Natural killer cell (primary cell): ENCODE measurements around the gene DRD3. TPM values are rescaled to one million over a fixed set of nuclear protein-coding genes. Genes with fewer than 3 reads are reported as not detected.
A peak's percentile ranks its signal among the peaks of the same experiment; 100 is the strongest.

ENCODE experiments used
- ATAC-seq, 3 donors: fragments of 150-1000 bp in 2 of 3; fragments of 200-7000 bp in 1 of 3; cut with Tn5 transposase; 1 replicate in 1 of 3; 2 replicates in 2 of 3; pipeline ENCODE4 v1.10.0; 2021; ENCODE audit warnings: mild to moderate bottlenecking in 2 of 3, moderate library complexity in 2 of 3
- DNase-seq, 2 donors: peaks; one replicate each; pipeline versions ENCODE4 v3.0.0 to v3.0.0-alpha.2; 2013 to 2021; ENCODE audit warnings: mixed read lengths in 1 of 2
- H3K27ac ChIP-seq: one replicate; pipeline ENCODE4 v1.5.1; 2013; ENCODE audit warnings: mild to moderate bottlenecking, low read length
- H3K27me3 ChIP-seq: one replicate; pipeline ENCODE4 v1.6.1; 2013; ENCODE audit warnings: low read length; ENCODE audit not compliant: control insufficient read depth, insufficient read depth
- H3K36me3 ChIP-seq: one replicate; pipeline ENCODE4 v1.6.1; 2013; ENCODE audit warnings: low read length; ENCODE audit not compliant: control insufficient read depth, insufficient read depth
- H3K4me1 ChIP-seq: one replicate; pipeline ENCODE4 v1.6.1; 2013; ENCODE audit warnings: low read length; ENCODE audit not compliant: control insufficient read depth, insufficient read depth
- H3K4me3 ChIP-seq: one replicate; pipeline ENCODE4 v1.5.1; 2013; ENCODE audit warnings: low read length
- H3K9me3 ChIP-seq: one replicate; pipeline ENCODE4 v1.6.1; 2013; ENCODE audit warnings: low read length; ENCODE audit not compliant: control insufficient read depth, insufficient read depth
- H3K27ac Mint-ChIP-seq, 2 donors: one replicate each; pipeline ENCODE4 v1.8.0; 2022; ENCODE audit warnings: mild to moderate bottlenecking in 2 of 2, mixed read lengths in 2 of 2, moderate library complexity in 1 of 2
- H3K27me3 Mint-ChIP-seq, 2 donors: one replicate each; pipeline ENCODE4 v1.8.0; 2022; ENCODE audit warnings: low read depth in 2 of 2, mixed read lengths in 2 of 2
- H3K36me3 Mint-ChIP-seq: one replicate; pipeline ENCODE4 v1.8.0; 2022; ENCODE audit warnings: mixed read lengths
- H3K4me1 Mint-ChIP-seq, 2 donors: one replicate each; pipeline ENCODE4 v1.8.0; 2022; ENCODE audit warnings: mixed read lengths in 2 of 2
- H3K4me3 Mint-ChIP-seq: one replicate; pipeline ENCODE4 v1.8.0; 2022; ENCODE audit warnings: mild to moderate bottlenecking, moderate library complexity, mixed read lengths
- H3K9me3 Mint-ChIP-seq, 2 donors: one replicate each; pipeline ENCODE4 v1.8.0; 2022; ENCODE audit warnings: mixed read lengths in 2 of 2
- CTCF ChIP-seq: fragments of 200-600 bp; IDR thresholded peaks from one replicate; pipeline ENCODE4 v1.8.0; 2022; ENCODE audit warnings: antibody characterized with exemption
- WGBS: methylation state at CpG from one replicate; pipeline ENCODE4 v1.1.7; 2013; ENCODE audit warnings: missing lambda C conversion rate; ENCODE audit not compliant: insufficient coverage; 5-methylcytosine and 5-hydroxymethylcytosine counted together
- intact Hi-C: fragments of 100-400 bp; cut with micrococcal nuclease; formaldehyde crosslinking; loops from one replicate; pipeline ENCODE4 v1.14.2; 2022
- total RNA-seq, 4 donors: library from RNA; stranded (reverse); fragments of 120-200 nt in 1 of 4; gene quantifications; one replicate each; pipeline versions ENCODE4 v1.2.3 to v1.2.4, GENCODE V29; 2013 to 2022

The DRD3 gene
- total RNA-seq, 3 donors from 2014 or later (not counting 1 experiment from before 2014, with no cell fraction given): not detected

GRCh38 chr3:114093016-114093380 is 85.9 kb downstream of the DRD3 start:
- Mint-ChIP-seq H3K9me3 (no peaks in the 10 kb centered on the region), H3K27ac (no peak overlapping the region), H3K27me3 (peaks cover 7 to 21% of the 10 kb centered on the region in 2 donors), H3K36me3 (no peaks in the 10 kb centered on the region), H3K4me1 (peaks cover 0 to 5% of the 10 kb centered on the region in 2 donors), H3K4me3 (no peak overlapping the region)
- WGBS: 84% methylated on average over 3 of the region's 3 CpGs
- H3K9me3 ChIP-seq: no peaks in the 10 kb centered on the region
- TF ChIP-seq CTCF: no peak
- no peak overlapping the region for H3K27ac ChIP-seq
- no peaks in the 10 kb centered on the region for H3K27me3 ChIP-seq
- H3K4me3 ChIP-seq: no peak overlapping the region
- intact Hi-C loops: no loop called here
- DNase-seq (no peak), ATAC-seq (no peak)
- peaks cover 1% of the 10 kb centered on the region for H3K36me3 ChIP-seq
- no peaks in the 10 kb centered on the region for H3K4me1 ChIP-seq

- no peak overlapping the region for H3K4me3 ChIP-seq
- H3K27ac Mint-ChIP-seq: no peak overlapping the region
- no peaks in the 10 kb centered on the region for H3K9me3 Mint-ChIP-seq
- peaks cover 7 to 21% of the 10 kb centered on the region in 2 donors for H3K27me3 Mint-ChIP-seq
- no peaks in the 10 kb centered on the region for H3K27me3 ChIP-seq
- no peak overlapping the region for H3K27ac ChIP-seq
- no peaks in the 10 kb centered on the region for H3K36me3 Mint-ChIP-seq
- 48% methylated on average over 13 of the region's 13 CpGs for WGBS
- H3K4me1 Mint-ChIP-seq: peaks cover 0 to 5% of the 10 kb centered on the region in 2 donors
- TF ChIP-seq CTCF: no peak
- no peak for DNase-seq
- intact Hi-C loops: no loop called here
- no peaks in the 10 kb centered on the region for H3K9me3 ChIP-seq
- no peak overlapping the region for H3K4me3 Mint-ChIP-seq
- ATAC-seq: peak in 1 of 3 donors; percentile 27
- H3K36me3 ChIP-seq: peaks cover 6% of the 10 kb centered on the region
- H3K4me1 ChIP-seq: no peaks in the 10 kb centered on the region
Measured at GRCh38 chr3:114092151-114093015, 86.5 kb downstream of the DRD3 start.

DNA sequence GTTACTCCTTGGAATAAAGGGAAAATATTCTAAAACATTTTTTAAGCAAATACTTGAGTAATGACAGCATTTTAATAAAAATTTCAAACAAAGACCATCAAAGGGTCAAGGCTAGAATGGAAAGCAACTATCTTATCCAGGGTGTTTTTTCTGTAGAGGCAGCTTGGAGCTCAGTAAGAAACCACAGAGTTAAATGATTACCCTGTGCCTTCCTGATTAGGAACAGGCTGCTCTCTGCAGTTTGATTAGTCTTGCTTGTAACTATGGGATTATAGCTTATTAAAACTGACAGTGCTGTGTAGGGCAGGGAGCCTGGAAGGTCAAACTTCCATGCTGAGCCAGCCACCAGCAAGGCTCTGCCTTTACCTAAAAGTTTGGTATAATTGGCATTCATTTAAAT is 89.2 kb downstream of the DRD3 start:
- Histone ChIP-seq H3K9me3 (no peaks in the 10 kb centered on the region), H3K4me1 (no peaks in the 10 kb centered on the region), H3K36me3 (peaks cover 26% of the 10 kb centered on the region), H3K27me3 (no peaks in the 10 kb centered on the region), H3K27ac (no peak overlapping the region), H3K4me3 (no peak overlapping the region)
- Mint-ChIP-seq H3K27me3 (peaks cover 4 to 21% of the 10 kb centered on the region in 2 donors), H3K27ac (no peak overlapping the region), H3K4me3 (no peak overlapping the region), H3K9me3 (no peaks in the 10 kb centered on the region), H3K4me1 (peaks cover 0 to 5% of the 10 kb centered on the region in 2 donors), H3K36me3 (peaks cover 12% of the 10 kb centered on the region)
- TF ChIP-seq CTCF: no peak
- no peak for ATAC-seq
- intact Hi-C loops: no loop called here
- no peak for DNase-seq

DNA sequence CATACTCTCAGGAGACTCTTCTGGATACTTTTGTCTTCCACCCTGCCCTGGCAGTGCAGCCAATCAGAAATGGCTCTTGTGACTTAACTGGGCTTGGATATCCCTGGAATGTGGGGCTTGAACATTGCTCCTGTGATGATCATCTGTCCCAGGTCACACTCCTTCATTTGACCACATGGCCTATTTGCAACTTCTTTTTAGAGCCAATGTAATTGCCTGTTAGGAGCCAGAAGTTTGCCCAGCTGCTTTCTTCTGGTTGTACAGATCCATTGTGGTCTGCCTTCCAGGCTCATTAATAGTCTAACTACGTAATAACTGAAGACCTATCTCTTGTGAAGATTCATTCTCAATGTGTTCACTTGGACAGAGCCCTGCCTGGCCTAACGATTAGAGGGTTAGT is 92.5 kb downstream of the DRD3 start:
- 96% methylated on average over 2 of the region's 2 CpGs for WGBS

More for the DNA sequence above, 92.5 kb downstream of the DRD3 start:
- no peaks in the 10 kb centered on the region for H3K27me3 Mint-ChIP-seq
- H3K4me3 ChIP-seq: no peak overlapping the region
- H3K9me3 Mint-ChIP-seq: no peaks in the 10 kb centered on the region
- H3K27me3 ChIP-seq: no peaks in the 10 kb centered on the region
- no peak for ATAC-seq
- peaks cover 53% of the 10 kb centered on the region for H3K36me3 ChIP-seq
- H3K9me3 ChIP-seq: no peaks in the 10 kb centered on the region
- peaks cover 12% of the 10 kb centered on the region for H3K36me3 Mint-ChIP-seq
- H3K27ac Mint-ChIP-seq: no peak overlapping the region
- no peak overlapping the region for H3K27ac ChIP-seq
- H3K4me1 Mint-ChIP-seq: no peaks in the 10 kb centered on the region
- H3K4me3 Mint-ChIP-seq: no peak overlapping the region
- no peaks in the 10 kb centered on the region for H3K4me1 ChIP-seq
- TF ChIP-seq CTCF: no peak
- no peak for DNase-seq
- intact Hi-C loops: no loop called here
